CD4-positive, alpha-beta T cell (primary cell): ENCODE results near the gene BTRC. TPM values are rescaled to one million over a fixed set of nuclear protein-coding genes. Genes with fewer than 3 reads are reported as not detected.
A peak's percentile ranks its signal among the peaks of the same experiment; 100 is the strongest.

Source experiments
- ATAC-seq: fragments of 200-7000 bp; cut with Tn5 transposase; one replicate; pipeline ENCODE4 v1.10.0; 2022; ENCODE audit warnings: mild to moderate bottlenecking; ENCODE audit not compliant: poor library complexity
- CTCF ChIA-PET: fragments of 350-600 bp; sonication (Branson Sonifier 250); formaldehyde crosslinking; loops from one replicate; lab custom pipeline; 2021; ENCODE audit warnings: antibody characterized with exemption, inconsistent platforms; lab: Charles Lee
- POLR2A ChIA-PET: fragments of 350-600 bp; sonication (Branson Sonifier 250); formaldehyde crosslinking; loops from one replicate; lab custom pipeline; 2021; ENCODE audit warnings: antibody characterized with exemption, inconsistent platforms; lab: Charles Lee
- DNase-seq, 14 experiments: peaks; one replicate each; pipeline ENCODE4 v3.0.0-alpha.2; 2013 to 2020; ENCODE audit warnings: mixed read lengths in 2 of 14
- H3K27ac ChIP-seq, 2 donors: one replicate each; pipeline versions ENCODE4 v1.5.1 to v1.7.0; 2013; ENCODE audit warnings: low read length in 2 of 2, low read depth in 1 of 2, mild to moderate bottlenecking in 1 of 2
- H3K27me3 ChIP-seq, 2 experiments: 1 replicate in 1 of 2; 2 replicates in 1 of 2; pipeline versions ENCODE4 v1.6.1 to v1.7.0; 2013; ENCODE audit warnings: low read length in 2 of 2, control low read depth in 1 of 2, mild to moderate bottlenecking in 1 of 2, moderate library complexity in 1 of 2; ENCODE audit not compliant: insufficient read depth in 2 of 2, control insufficient read depth in 1 of 2
- H3K36me3 ChIP-seq: one replicate; pipeline ENCODE4 v1.6.1; 2013; ENCODE audit warnings: low read length, control low read depth; ENCODE audit not compliant: insufficient read depth
- H3K4me1 ChIP-seq: one replicate; pipeline ENCODE4 v1.6.1; 2013; ENCODE audit warnings: low read length, control low read depth; ENCODE audit not compliant: insufficient read depth
- H3K4me3 ChIP-seq: one replicate; pipeline ENCODE4 v1.5.1; 2013; ENCODE audit warnings: mild to moderate bottlenecking, low read length, moderate library complexity
- H3K9me3 ChIP-seq, 2 experiments: 1 replicate in 1 of 2; 2 replicates in 1 of 2; pipeline versions ENCODE4 v1.6.1 to v1.7.0; 2013; ENCODE audit warnings: low read length in 2 of 2, mild to moderate bottlenecking in 2 of 2, control low read depth in 1 of 2, moderate library complexity in 1 of 2; ENCODE audit not compliant: control insufficient read depth in 1 of 2, insufficient read depth in 1 of 2
- H3K27ac Mint-ChIP-seq: one replicate; pipeline ENCODE4 v1.8.0; 2020; ENCODE audit warnings: mixed read lengths
- H3K27me3 Mint-ChIP-seq: one replicate; pipeline ENCODE4 v1.8.0; 2021; ENCODE audit warnings: mixed read lengths
- H3K36me3 Mint-ChIP-seq: one replicate; pipeline ENCODE4 v1.8.0; 2021; ENCODE audit warnings: low read depth, mixed read lengths
- H3K4me1 Mint-ChIP-seq: one replicate; pipeline ENCODE4 v1.8.0; 2021; ENCODE audit warnings: low read depth, mixed read lengths
- H3K4me3 Mint-ChIP-seq: one replicate; pipeline ENCODE4 v1.8.0; 2020; ENCODE audit warnings: mild to moderate bottlenecking, mixed read lengths
- H3K9me3 Mint-ChIP-seq: one replicate; pipeline ENCODE4 v1.8.0; 2020; ENCODE audit warnings: mixed read lengths
- CTCF ChIP-seq: fragments of 200-600 bp; IDR thresholded peaks from one replicate; pipeline ENCODE4 v1.8.0; 2022; ENCODE audit warnings: antibody characterized with exemption, mild to moderate bottlenecking
- intact Hi-C, 2 experiments: fragments of 100-400 bp; cut with DNase I in 1 of 2; cut with micrococcal nuclease in 1 of 2; formaldehyde crosslinking; loops; one replicate each; pipeline versions ENCODE4 v1.15.1 to v1.9.0; 2023 to 2025; cut with DNase I, micrococcal nuclease
- total RNA-seq, 174 experiments: library from RNA in 2 of 174; stranded (reverse) in 2 of 174; gene quantifications; one replicate each; pipeline ENCODE4 v1.2.3 and lab custom pipeline; 2021 to 2026

Gene BTRC
- total RNA-seq, 2 experiments from 2014 or later = 13.1 to 13.2 TPM

DNA sequence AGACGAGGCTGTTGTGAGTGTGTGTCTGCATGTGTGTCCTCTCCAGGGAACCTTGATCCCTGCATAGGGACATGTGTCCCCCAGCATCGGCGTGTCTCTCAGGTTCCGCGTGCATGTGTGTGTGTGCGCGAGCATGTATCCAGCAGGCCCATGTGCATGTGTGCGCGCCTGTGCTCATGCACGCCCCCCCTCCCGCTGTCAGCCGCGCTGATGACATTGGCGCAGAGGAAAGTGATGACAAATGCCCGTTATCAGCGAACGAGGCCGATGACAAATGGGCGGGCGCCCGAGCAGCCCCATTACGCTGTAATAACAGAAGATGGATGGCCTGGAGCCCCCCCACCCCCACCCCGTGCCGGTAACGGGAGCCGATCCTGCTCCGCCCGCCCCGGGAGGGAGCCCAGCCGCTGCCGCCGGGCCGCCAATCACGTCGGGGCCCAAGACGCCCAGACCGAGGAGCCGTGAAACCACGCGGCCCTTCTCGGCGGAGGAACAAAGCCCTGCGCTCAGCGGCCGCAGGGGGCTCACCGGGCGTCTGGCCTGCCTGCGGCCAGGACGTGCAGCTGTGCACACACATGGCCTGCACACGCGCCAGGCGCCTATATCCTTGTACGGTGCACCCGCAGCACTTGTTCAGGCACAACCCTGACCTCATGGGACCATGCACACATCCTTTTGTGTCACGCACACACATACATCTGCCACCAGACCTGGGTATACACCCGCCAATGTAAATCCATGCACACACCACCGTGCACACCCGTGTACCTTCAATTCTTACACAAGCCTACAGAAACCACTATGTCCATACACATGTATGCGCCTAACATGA, 212.6 kb downstream of the BTRC start:
- POLR2A ChIA-PET = no interaction called here
- no peak overlapping the region for H3K4me3 ChIP-seq
- no peaks in the 10 kb centered on the region for H3K36me3 Mint-ChIP-seq
- H3K27ac ChIP-seq = no peak overlapping the region
- H3K4me1 Mint-ChIP-seq = no peaks in the 10 kb centered on the region
- H3K9me3 ChIP-seq = peaks cover 0 to 13% of the 10 kb centered on the region in 2 experiments
- peaks cover 65% of the 10 kb centered on the region for H3K27me3 Mint-ChIP-seq
- no peaks in the 10 kb centered on the region for H3K9me3 Mint-ChIP-seq
- H3K4me1 ChIP-seq = peaks cover 28% of the 10 kb centered on the region
- intact Hi-C loops = loop anchor here in 1 of 2 experiments (1.0 to 10.0 kb wide), 2 partner anchors 292 to 352 kb away; no protein-coding TSS in a partner anchor
- TF ChIP-seq CTCF = no peak
- peak in 1 of 14 experiments; percentile 14 for DNase-seq
- CTCF ChIA-PET = no interaction called here
- H3K4me3 Mint-ChIP-seq = no peak overlapping the region
- H3K36me3 ChIP-seq = no peaks in the 10 kb centered on the region
- H3K27ac Mint-ChIP-seq = no peak overlapping the region
- H3K27me3 ChIP-seq = peaks cover 48 to 49% of the 10 kb centered on the region in 2 experiments
- ATAC-seq = no peak

DNA sequence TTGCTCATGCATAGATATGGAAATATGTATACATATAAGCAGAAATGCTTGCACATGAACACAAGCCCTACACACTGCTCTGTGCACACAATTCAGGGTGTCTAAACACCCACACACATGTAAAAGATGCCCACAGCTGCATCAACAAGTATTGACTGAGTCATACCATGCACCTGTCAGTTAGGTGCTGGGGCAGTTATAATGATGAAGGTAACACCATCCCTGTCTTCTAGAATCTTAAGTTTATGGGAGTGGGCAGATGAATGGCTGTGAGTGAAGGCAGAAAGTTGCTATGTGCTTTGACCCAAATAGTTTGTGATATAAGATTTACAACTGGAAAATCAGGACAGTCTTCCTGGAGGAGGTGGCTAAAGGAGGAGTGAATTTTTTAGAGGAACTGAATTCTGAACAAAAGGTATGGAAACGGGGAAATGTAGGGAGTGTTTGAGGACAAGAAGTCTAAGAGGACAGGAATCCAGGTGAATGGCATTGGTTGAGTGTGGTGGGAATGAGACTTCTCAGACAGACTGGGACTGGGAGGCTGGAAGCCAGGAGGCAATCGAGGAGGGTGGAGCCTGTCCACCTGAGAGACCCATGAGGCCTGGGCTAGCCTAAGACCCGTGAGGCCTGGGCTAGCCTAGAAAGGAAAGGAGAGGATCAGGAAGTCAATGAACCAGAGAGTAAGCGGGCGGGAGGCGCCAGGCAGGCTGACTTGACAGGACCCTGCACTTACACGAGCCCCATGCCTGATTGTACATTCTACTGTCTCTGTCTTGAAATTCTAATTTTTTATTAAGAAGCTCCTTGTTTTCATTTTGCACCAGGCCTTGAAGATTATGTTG, 213.4 kb downstream of the BTRC start:
- DNase-seq = no peak
- Mint-ChIP-seq H3K4me3 (no peak overlapping the region), H3K36me3 (no peaks in the 10 kb centered on the region), H3K27me3 (peaks cover 65% of the 10 kb centered on the region), H3K4me1 (no peaks in the 10 kb centered on the region), H3K27ac (no peak overlapping the region), H3K9me3 (no peaks in the 10 kb centered on the region)
- no peak for ATAC-seq
- ChIA-PET CTCF (interaction anchor here (0.7 kb wide), 1 partner anchor 101 kb away, joined by 3 read pairs; no protein-coding TSS in a partner anchor), POLR2A (no interaction called here)
- Histone ChIP-seq H3K4me3 (no peak overlapping the region), H3K4me1 (peaks cover 28% of the 10 kb centered on the region), H3K27me3 (peaks cover 46 to 49% of the 10 kb centered on the region in 2 experiments), H3K27ac (no peak overlapping the region), H3K36me3 (no peaks in the 10 kb centered on the region), H3K9me3 (peaks cover 0 to 13% of the 10 kb centered on the region in 2 experiments)
- intact Hi-C loops = loop anchor here in 1 of 2 experiments (1.0 to 10.0 kb wide), 2 partner anchors 293 to 353 kb away; no protein-coding TSS in a partner anchor
- no peak for TF ChIP-seq CTCF

DNA sequence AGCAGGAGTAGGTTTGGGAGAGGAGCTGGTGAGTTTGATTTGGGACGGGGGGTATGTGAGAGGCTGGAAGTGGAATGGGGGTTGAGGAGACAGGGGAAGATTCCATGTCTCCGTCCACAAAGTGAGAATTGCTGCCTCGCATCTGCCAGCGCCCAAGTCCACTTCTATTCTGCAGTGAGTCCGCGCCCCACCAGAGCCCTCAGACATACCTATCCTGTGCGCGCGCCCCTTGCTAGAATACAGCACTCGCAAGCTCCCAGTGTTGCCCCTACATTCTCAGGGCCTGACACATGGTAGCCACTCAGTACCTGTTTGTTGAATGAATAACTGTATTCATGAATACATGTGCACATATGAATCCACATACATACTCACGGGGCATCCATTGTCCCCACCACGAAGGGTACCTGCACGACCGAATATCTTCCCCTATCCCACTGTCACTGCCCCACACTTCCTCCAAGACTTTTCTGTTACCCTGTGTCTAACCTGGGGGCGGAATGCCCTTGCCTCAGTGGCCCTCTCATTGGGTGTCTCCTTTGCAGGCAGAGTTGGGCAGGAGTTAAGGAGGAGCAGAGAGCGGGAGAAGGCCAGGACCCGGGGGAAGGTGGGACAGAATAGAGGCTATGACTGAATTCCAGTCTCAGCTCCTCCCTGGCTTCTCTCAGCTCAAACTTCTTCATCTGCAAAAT, 214.2 kb downstream of the BTRC start:
- H3K36me3 ChIP-seq = no peaks in the 10 kb centered on the region
- peaks cover 62% of the 10 kb centered on the region for H3K27me3 Mint-ChIP-seq
- no peaks in the 10 kb centered on the region for H3K9me3 Mint-ChIP-seq
- H3K27ac Mint-ChIP-seq = no peak overlapping the region
- ChIA-PET CTCF (interaction anchor here (0.5 to 0.7 kb wide), 2 partner anchors 16 to 102 kb away, joined by 3 read pairs; no protein-coding TSS in a partner anchor), POLR2A (no interaction called here)
- H3K4me3 ChIP-seq = no peak overlapping the region
- H3K36me3 Mint-ChIP-seq = no peaks in the 10 kb centered on the region
- H3K4me1 ChIP-seq = peaks cover 28% of the 10 kb centered on the region
- intact Hi-C loops = loop anchor here in 1 of 2 experiments (10.0 kb wide), 1 partner anchor 293 kb away; no protein-coding TSS in a partner anchor
- H3K4me3 Mint-ChIP-seq = peak overlapping the region; percentile 54
- no peaks in the 10 kb centered on the region for H3K4me1 Mint-ChIP-seq
- DNase-seq = no peak
- H3K27ac ChIP-seq = no peak overlapping the region
- H3K9me3 ChIP-seq = peaks cover 0 to 18% of the 10 kb centered on the region in 2 experiments
- H3K27me3 ChIP-seq = peaks cover 44 to 49% of the 10 kb centered on the region in 2 experiments
- TF ChIP-seq CTCF = no peak
- no peak for ATAC-seq
